ENCODE measurements around the gene GNG11.

GRCh38 chr7:93894966-93895640 is 26.4 kb upstream of the GNG11 start:
- TF ChIP-seq CTCF (IDR thresholded peaks at IDR 0.05): no peak
- no peak for TF ChIP-seq POLR2A (IDR thresholded peaks at IDR 0.05)
